A673 (cell line): Measurements from ENCODE around the gene SPSB4.

Experiments
- EZH2 ChIP-seq: fragments of 200-600 bp; sonication (generic); IDR thresholded peaks from 2 replicates; pipeline ENCODE4 v1.6.1; 2017; ENCODE audit warnings: borderline replicate concordance, low read depth, mild to moderate bottlenecking, mixed read lengths, antibody characterized with exemption, low read length; ENCODE audit not compliant: poor library complexity, severe bottlenecking
- TF ChIP-seq, protein P1 (sequence below): fragments of 300-800, 200-600 bp; sonication (generic); conservative IDR thresholded peaks from 2 replicates; pipeline ENCODE4 v1.5.1; 2017; ENCODE audit warnings: low read depth, mild to moderate bottlenecking, antibody characterized with exemption, low read length, moderate library complexity, mixed read lengths

DNA sequence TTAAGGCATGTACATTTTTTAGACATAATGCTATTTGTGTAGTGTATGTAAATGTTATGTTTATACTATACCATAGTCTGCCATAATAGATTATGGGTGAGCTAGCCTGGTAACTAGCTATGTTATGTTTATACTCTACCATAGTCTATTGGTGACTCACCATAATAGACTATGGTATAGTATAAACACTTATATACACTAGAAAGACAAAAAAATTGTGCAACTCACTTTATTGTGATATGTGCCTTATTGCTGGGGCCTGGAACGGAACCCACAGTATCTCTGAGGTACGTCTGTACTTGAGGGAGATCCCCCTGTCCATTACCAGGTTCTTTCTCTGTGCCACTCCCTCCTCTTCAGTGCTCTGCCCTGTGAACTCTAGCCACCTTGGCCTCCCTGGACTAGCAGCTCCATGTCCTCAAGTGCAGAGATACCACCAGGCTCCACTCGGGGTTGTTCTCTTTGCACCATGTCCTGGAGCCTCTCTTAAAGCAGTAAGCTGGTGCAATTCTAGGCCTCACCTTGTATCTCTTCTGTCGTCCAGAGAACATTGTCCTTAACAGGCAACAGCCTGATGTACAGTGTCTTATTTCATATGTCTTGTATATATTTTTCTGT is 119.6 kb downstream of the SPSB4 start:
- TF ChIP-seq EZH2: no peak
- TF ChIP-seq, protein P1, sequence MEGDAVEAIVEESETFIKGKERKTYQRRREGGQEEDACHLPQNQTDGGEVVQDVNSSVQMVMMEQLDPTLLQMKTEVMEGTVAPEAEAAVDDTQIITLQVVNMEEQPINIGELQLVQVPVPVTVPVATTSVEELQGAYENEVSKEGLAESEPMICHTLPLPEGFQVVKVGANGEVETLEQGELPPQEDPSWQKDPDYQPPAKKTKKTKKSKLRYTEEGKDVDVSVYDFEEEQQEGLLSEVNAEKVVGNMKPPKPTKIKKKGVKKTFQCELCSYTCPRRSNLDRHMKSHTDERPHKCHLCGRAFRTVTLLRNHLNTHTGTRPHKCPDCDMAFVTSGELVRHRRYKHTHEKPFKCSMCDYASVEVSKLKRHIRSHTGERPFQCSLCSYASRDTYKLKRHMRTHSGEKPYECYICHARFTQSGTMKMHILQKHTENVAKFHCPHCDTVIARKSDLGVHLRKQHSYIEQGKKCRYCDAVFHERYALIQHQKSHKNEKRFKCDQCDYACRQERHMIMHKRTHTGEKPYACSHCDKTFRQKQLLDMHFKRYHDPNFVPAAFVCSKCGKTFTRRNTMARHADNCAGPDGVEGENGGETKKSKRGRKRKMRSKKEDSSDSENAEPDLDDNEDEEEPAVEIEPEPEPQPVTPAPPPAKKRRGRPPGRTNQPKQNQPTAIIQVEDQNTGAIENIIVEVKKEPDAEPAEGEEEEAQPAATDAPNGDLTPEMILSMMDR: no peak
